K562 (cell line): ENCODE measurements around the gene FRMPD4. TPM values are rescaled to one million over a fixed set of nuclear protein-coding genes. Genes with fewer than 3 reads are reported as not detected.

ENCODE experiments used
- ATAC-seq: fragments of 200-7000 bp; cut with Tn5 transposase; 3 replicates; pipeline ENCODE4 v1.9.1; 2020; ENCODE audit warnings: moderate library complexity
- BruUV-seq: library from RNA; stranded (reverse); fragments of 400-500 nt; replicated peaks from 2 replicates; lab custom pipeline; 2021; lab: Mats Ljungman, UMichigan
- CTCF ChIA-PET: fragments of 300-600 bp; formaldehyde crosslinking; extraction: SDS; loops from one replicate; lab custom pipeline; 2021; ENCODE audit warnings: low intra/inter-chr PET ratio; lab: Yijun Ruan, JAX
- POLR2A ChIA-PET: fragments of 300-600, 350-650 bp; sonication (Branson Sonifier 250); formaldehyde crosslinking; extraction: SDS; loops from one replicate; lab custom pipeline; 2021; ENCODE audit warnings: antibody characterized with exemption, inconsistent platforms; lab: Yijun Ruan, JAX
- DNase-seq, 4 experiments: peaks; one replicate each; pipeline versions ENCODE4 v3.0.0 to v3.0.0-alpha.2; 2011 to 2018; ENCODE audit warnings: low spot score in 3 of 4, mixed read lengths in 3 of 4; ENCODE audit errors: extremely low read depth in 1 of 4
- FAIRE-seq: peaks from 2 replicates; lab custom pipeline; 2011; peaks lifted over from hg19 to GRCh38; lab: Jason Lieb, UNC
- H2AFZ ChIP-seq: 2 replicates; pipeline ENCODE4 v1.6.0; 2011; ENCODE audit warnings: low read depth, low read length, control low read depth, inconsistent platforms
- H3K27ac ChIP-seq: fragments of 200-600 bp; 3 replicates; pipeline ENCODE4 v1.8.0; 2011; ENCODE audit warnings: low read depth, mild to moderate bottlenecking, control low read depth, inconsistent platforms, low read length, moderate library complexity, mixed read lengths; ENCODE audit errors: extremely low read depth
- H3K27me3 ChIP-seq, 2 experiments: fragments of 300-600 bp in 1 of 2; 2 replicates in 1 of 2; 3 replicates in 1 of 2; pipeline versions ENCODE4 v1.6.0 to v1.8.0; 2011; ENCODE audit warnings: inconsistent platforms in 2 of 2, low read length in 2 of 2, mild to moderate bottlenecking in 1 of 2, mixed read lengths in 1 of 2, moderate library complexity in 1 of 2; ENCODE audit not compliant: control insufficient read depth in 2 of 2, insufficient read depth in 2 of 2
- H3K36me3 ChIP-seq: fragments of 300-600 bp; 3 replicates; pipeline ENCODE4 v1.8.0; 2011; ENCODE audit warnings: mild to moderate bottlenecking, low read length, inconsistent platforms; ENCODE audit not compliant: control insufficient read depth, insufficient read depth
- H3K4me1 ChIP-seq, 2 experiments: fragments of 200-600 bp in 1 of 2; replicated peaks in 1 of 2; 2 replicates in 1 of 2; 3 replicates in 1 of 2; pipeline versions ENCODE4 v1.5.1 to v1.8.0; 2011; ENCODE audit warnings: inconsistent platforms in 2 of 2, low read length in 2 of 2, mild to moderate bottlenecking in 1 of 2, mixed read lengths in 1 of 2, moderate library complexity in 1 of 2; ENCODE audit not compliant: control insufficient read depth in 2 of 2, insufficient read depth in 2 of 2
- H3K4me2 ChIP-seq: 2 replicates; pipeline ENCODE4 v1.6.1; 2011; ENCODE audit warnings: low read length, control low read depth, inconsistent platforms, mixed read lengths; ENCODE audit not compliant: insufficient read depth
- H3K4me3 ChIP-seq: fragments of 200-600 bp; sonication (generic), shearing (Covaris generic); 2 replicates; pipeline ENCODE4 v1.5.1; 2016; ENCODE audit warnings: control low read depth, inconsistent platforms
- H3K79me2 ChIP-seq: fragments of 200-600 bp; 3 replicates; pipeline ENCODE4 v1.8.0; 2011; ENCODE audit warnings: low read length, inconsistent platforms; ENCODE audit not compliant: control insufficient read depth, insufficient read depth
- H3K9ac ChIP-seq, 2 experiments: 2 replicates each; pipeline versions ENCODE4 v1.6.0 to v1.6.1; 2011; ENCODE audit warnings: low read depth in 2 of 2, low read length in 2 of 2, control low read depth in 1 of 2, inconsistent platforms in 1 of 2, mild to moderate bottlenecking in 1 of 2, mixed read lengths in 1 of 2; ENCODE audit not compliant: insufficient read depth in 1 of 2
- H3K9me1 ChIP-seq: one replicate; pipeline ENCODE4 v1.6.0; 2011; ENCODE audit warnings: inconsistent platforms, mild to moderate bottlenecking, low read length, moderate library complexity; ENCODE audit not compliant: control insufficient read depth, insufficient read depth
- H3K9me3 ChIP-seq: replicated peaks from 2 replicates; pipeline ENCODE4 v1.5.1; 2011; ENCODE audit warnings: low read depth, low read length, inconsistent platforms; ENCODE audit not compliant: control insufficient read depth, insufficient read depth
- H4K20me1 ChIP-seq: replicated peaks from 2 replicates; pipeline ENCODE4 v1.6.1; 2011; ENCODE audit warnings: low read length, inconsistent platforms, mixed read lengths; ENCODE audit not compliant: control insufficient read depth, insufficient read depth
- CEBPB ChIP-seq: fragments of 450-650 bp; IDR thresholded peaks from 2 replicates; pipeline ENCODE4 v1.6.1; 2016; ENCODE audit warnings: missing genetic modification characterization, missing compliant biosample characterization
- FIP1L1 ChIP-seq: fragments of 200-400 bp; formaldehyde crosslinking; IDR thresholded peaks from 2 replicates; pipeline ENCODE4 v1.6.1; 2018; ENCODE audit warnings: mild to moderate bottlenecking, low read depth, low read length; ENCODE audit not compliant: poor library complexity, severe bottlenecking
- FOS ChIP-seq: IDR thresholded peaks from 3 replicates; pipeline ENCODE4 v1.6.1; 2011; ENCODE audit not compliant: insufficient read length; ENCODE audit errors: extremely low read depth
- HMGN3 ChIP-seq: IDR thresholded peaks from 2 replicates; pipeline ENCODE4 v1.6.1; 2011; ENCODE audit warnings: borderline replicate concordance, low read depth, mild to moderate bottlenecking, mixed read lengths, low read length; ENCODE audit not compliant: insufficient read length; ENCODE audit errors: extremely low read depth
- HOMEZ ChIP-seq: fragments of 250-450 bp; sonication (Bioruptor Pico); IDR thresholded peaks from 2 replicates; pipeline ENCODE4 v1.4.0; 2020; ENCODE audit warnings: mild to moderate bottlenecking, moderate library complexity
- KLF1 ChIP-seq: fragments of 450-650 bp; IDR thresholded peaks from 2 replicates; pipeline ENCODE4 v1.6.1; 2016; ENCODE audit warnings: missing genetic modification characterization, missing compliant biosample characterization
- MAFF ChIP-seq: IDR thresholded peaks from 2 replicates; pipeline ENCODE4 v1.6.1; 2012; ENCODE audit warnings: low read length, improper control_type of control experiment
- NFIX ChIP-seq: fragments of 250-450 bp; sonication (Bioruptor Pico); IDR thresholded peaks from 2 replicates; pipeline ENCODE4 v1.4.0; 2020; ENCODE audit warnings: low read depth, mild to moderate bottlenecking, moderate library complexity
- POLR2G ChIP-seq: fragments of 200-400 bp; formaldehyde crosslinking; IDR thresholded peaks from 2 replicates; pipeline ENCODE4 v1.6.1; 2017; ENCODE audit warnings: low read depth, mild to moderate bottlenecking, antibody characterized with exemption, low read length, moderate library complexity
- SIN3A ChIP-seq, 2 experiments: fragments of 150-350 bp in 1 of 2; IDR thresholded peaks; 2 replicates each; pipeline ENCODE4 v1.6.1; 2011 to 2016; ENCODE audit warnings: borderline replicate concordance in 2 of 2, low read depth in 2 of 2, low read length in 2 of 2, mild to moderate bottlenecking in 2 of 2, moderate library complexity in 2 of 2; ENCODE audit not compliant: control insufficient read depth in 1 of 2
- SRSF3 ChIP-seq: fragments of 200-400 bp; formaldehyde crosslinking; IDR thresholded peaks from 2 replicates; pipeline ENCODE4 v1.6.1; 2016; ENCODE audit warnings: mild to moderate bottlenecking, low read length, moderate library complexity; ENCODE audit not compliant: insufficient read depth
- ZFPM2 ChIP-seq: fragments of 250-450 bp; sonication (Bioruptor Pico); IDR thresholded peaks from 2 replicates; pipeline ENCODE4 v1.5.1; 2022; ENCODE audit warnings: mild to moderate bottlenecking
- ZNF384 ChIP-seq: IDR thresholded peaks from 2 replicates; pipeline ENCODE4 v1.6.1; 2012; ENCODE audit warnings: low read depth, low read length, improper control_type of control experiment
- ZNF507 ChIP-seq: conservative IDR thresholded peaks from 2 replicates; pipeline ENCODE4 v1.6.1; 2017; ENCODE audit warnings: missing genetic modification characterization, missing compliant biosample characterization
- ZNF518B ChIP-seq: fragments of 250-450 bp; sonication (Bioruptor Pico); IDR thresholded peaks from 2 replicates; pipeline ENCODE4 v1.5.0; 2021; ENCODE audit warnings: mild to moderate bottlenecking, moderate library complexity
- ZNF589 ChIP-seq: fragments of 200-800 bp; sonication (Bioruptor generic); IDR thresholded peaks from 2 replicates; pipeline ENCODE4 v1.6.1; 2016; ENCODE audit warnings: low read depth, missing genetic modification characterization, missing compliant biosample characterization
- WGBS: fragments of 100-300 bp; shearing (Covaris generic); methylation state at CpG from one replicate; pipeline ENCODE4 v1.1.6; 2016; ENCODE audit warnings: low coverage, mixed read lengths; ENCODE audit not compliant: insufficient coverage; ENCODE audit errors: missing lambda C conversion rate; 5-methylcytosine and 5-hydroxymethylcytosine counted together
- in situ Hi-C: fragments of 300-500 bp; cut with MboI; formaldehyde crosslinking; loops from 4 replicates; pipeline ENCODE4 v1.15.0; 2018; ENCODE audit warnings: inconsistent platforms, mixed read lengths
- intact Hi-C: fragments of 100-400 bp; cut with micrococcal nuclease; formaldehyde crosslinking; loops from 2 replicates; pipeline ENCODE4 v1.14.2; 2022
- polyA plus RNA-seq, 8 experiments: library from polyadenylated mRNA; depleted of rRNA in 4 of 8; stranded (reverse) in 5 of 8; unstranded in 3 of 8; fragments of >200 nt; fragmentation: Nextera tagmentation in 2 of 8; fragmentation: Illumina TruSeq in 1 of 8; extraction: Ambion mirVana in 2 of 8; extraction: Trizol in 1 of 8; gene quantifications; 2 replicates each; pipeline versions ENCODE4 v1.2.1 to v1.2.3, GENCODE V29; 2011 to 2014; ENCODE audit warnings: inconsistent platforms in 1 of 8, missing spikeins in 1 of 8
- total RNA-seq, 7 experiments: library from RNA; depleted of rRNA in 6 of 7; stranded (reverse); fragments of >200 nt in 6 of 7; fragmentation: Illumina TruSeq in 2 of 7; extraction: Trizol in 2 of 7; gene quantifications; 2 replicates each; pipeline versions ENCODE4 v1.2.1 to v1.2.3, GENCODE V29; 2011 to 2021; ENCODE audit warnings: low replicate concordance in 1 of 7

FRMPD4 gene
- total and polyA plus RNA-seq, 9 of the 15 experiments (the other 6 are each of a cell fraction or from before 2014, with no cell fraction given), result not detected

GRCh38 chrX:12390301-12390700 is 252.0 kb downstream of the FRMPD4 start:
- H3K27ac ChIP-seq, result no peak overlapping the region
- ATAC-seq (no peak), FAIRE-seq (no peak), DNase-seq (no peak)
- H2AFZ ChIP-seq, result no peak overlapping the region
- no peaks in the 10 kb centered on the region for H3K36me3 ChIP-seq
- H3K27me3 ChIP-seq, result no peaks in the 10 kb centered on the region
- no peak overlapping the region for H3K4me3 ChIP-seq
- ChIA-PET CTCF (no interaction called here), POLR2A (no interaction called here)
- H3K4me2 ChIP-seq, result no peak overlapping the region
- H3K9me1 ChIP-seq, result no peaks in the 10 kb centered on the region
- no peaks in the 10 kb centered on the region for H3K9me3 ChIP-seq
- intact Hi-C loops (no loop called here), in situ Hi-C loops (no loop called here)
- H3K79me2 ChIP-seq, result no peaks in the 10 kb centered on the region
- H4K20me1 ChIP-seq, result no peaks in the 10 kb centered on the region
- H3K9ac ChIP-seq, result no peak overlapping the region
- 0% methylated on average over 1 of the region's 1 CpG for WGBS
- BruUV-seq, result no TSS peak
- TF ChIP-seq SIN3A (IDR thresholded peaks at IDR 0.05; ENCODE audit: borderline replicate concordance in 2 of 2, control insufficient read depth in 1 of 2, low read depth in 2 of 2, low read length in 2 of 2) (no peak), FIP1L1 (no peak), ZNF518B (no peak), CEBPB (no peak), SRSF3 (no peak), HOMEZ (CRISPR knock-in tag) (no peak), ZNF384 (no peak), KLF1 (tag) (no peak), POLR2G (no peak), ZNF507 (tag) (no peak), ZFPM2 (no peak), ZNF589 (CRISPR knock-in tag) (no peak), HMGN3 (no peak), NFIX (no peak), MAFF (no peak), FOS (no peak)
- H3K4me1 ChIP-seq, result no peaks in the 10 kb centered on the region
